Peyer's patch (tissue), 4 donors: Measurements from ENCODE around the gene PIMREG. TPM values are rescaled to one million over a fixed set of nuclear protein-coding genes. Genes with fewer than 3 reads are reported as not detected.

Experiments used
- DNase-seq, 3 donors: peaks; one replicate each; pipeline ENCODE4 v3.0.0-alpha.2; 2017 to 2019
- H3K27ac ChIP-seq, 4 donors: fragments of 200-600 bp; sonication (generic); one replicate each; pipeline ENCODE4 v1.5.1; 2016 to 2019
- H3K27me3 ChIP-seq, 2 donors: fragments of 200-600 bp; sonication (generic); one replicate each; pipeline ENCODE4 v1.5.1; 2019
- H3K36me3 ChIP-seq, 3 donors: fragments of 200-600 bp; sonication (generic); one replicate each; pipeline ENCODE4 v1.5.1; 2016 to 2019
- H3K4me1 ChIP-seq, 4 donors: fragments of 200-600 bp; sonication (generic); one replicate each; pipeline ENCODE4 v1.5.1; 2016 to 2019
- H3K4me3 ChIP-seq, 4 donors: fragments of 200-600 bp; sonication (generic); 1 replicate in 3 of 4; 2 replicates in 1 of 4; pipeline ENCODE4 v1.5.1; 2016 to 2019; ENCODE audit warnings: mild to moderate bottlenecking in 1 of 4
- H3K9me3 ChIP-seq, 4 donors: fragments of 200-600 bp; sonication (generic); one replicate each; pipeline ENCODE4 v1.5.1; 2016 to 2019; ENCODE audit warnings: mild to moderate bottlenecking in 1 of 4
- POLR2A ChIP-seq, 2 donors: fragments of 450-650 bp; IDR thresholded peaks; one replicate each; pipeline ENCODE4 v1.5.1; 2017; ENCODE audit warnings: antibody characterized with exemption in 2 of 2, mild to moderate bottlenecking in 2 of 2, moderate library complexity in 2 of 2
- total RNA-seq, 4 donors: library from RNA; depleted of rRNA; stranded (reverse); fragments of >200 nt; gene quantifications; one replicate each; pipeline ENCODE4 v1.1.0, GENCODE V29; 2016
- TF ChIP-seq, protein P1 (sequence below), 6 experiments: fragments of 450-650 bp in 4 of 6; fragments of 200-600 bp in 2 of 6; sonication (generic) in 1 of 6; IDR thresholded peaks; one replicate each; pipeline ENCODE4 v1.5.1; 2017 to 2019; ENCODE audit warnings: antibody characterized with exemption in 6 of 6, mild to moderate bottlenecking in 3 of 6, moderate library complexity in 1 of 6

PIMREG gene
- total RNA-seq, 4 donors from 2014 or later, result 0.67 to 9.8 (median 7.2) TPM

GRCh38 chr17:6497496-6498221 is 53.4 kb downstream of the PIMREG start:
- no peaks in the 10 kb centered on the region for H3K36me3 ChIP-seq
- no peaks in the 10 kb centered on the region for H3K4me1 ChIP-seq
- no peak overlapping the region for H3K4me3 ChIP-seq
- DNase-seq, result peak in 1 of 3 donors; percentile 25
- TF ChIP-seq POLR2A (IDR thresholded peaks at IDR 0.05), result no peak
- TF ChIP-seq, protein P1, sequence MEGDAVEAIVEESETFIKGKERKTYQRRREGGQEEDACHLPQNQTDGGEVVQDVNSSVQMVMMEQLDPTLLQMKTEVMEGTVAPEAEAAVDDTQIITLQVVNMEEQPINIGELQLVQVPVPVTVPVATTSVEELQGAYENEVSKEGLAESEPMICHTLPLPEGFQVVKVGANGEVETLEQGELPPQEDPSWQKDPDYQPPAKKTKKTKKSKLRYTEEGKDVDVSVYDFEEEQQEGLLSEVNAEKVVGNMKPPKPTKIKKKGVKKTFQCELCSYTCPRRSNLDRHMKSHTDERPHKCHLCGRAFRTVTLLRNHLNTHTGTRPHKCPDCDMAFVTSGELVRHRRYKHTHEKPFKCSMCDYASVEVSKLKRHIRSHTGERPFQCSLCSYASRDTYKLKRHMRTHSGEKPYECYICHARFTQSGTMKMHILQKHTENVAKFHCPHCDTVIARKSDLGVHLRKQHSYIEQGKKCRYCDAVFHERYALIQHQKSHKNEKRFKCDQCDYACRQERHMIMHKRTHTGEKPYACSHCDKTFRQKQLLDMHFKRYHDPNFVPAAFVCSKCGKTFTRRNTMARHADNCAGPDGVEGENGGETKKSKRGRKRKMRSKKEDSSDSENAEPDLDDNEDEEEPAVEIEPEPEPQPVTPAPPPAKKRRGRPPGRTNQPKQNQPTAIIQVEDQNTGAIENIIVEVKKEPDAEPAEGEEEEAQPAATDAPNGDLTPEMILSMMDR (IDR thresholded peaks at IDR 0.05), result no peak
- no peaks in the 10 kb centered on the region for H3K27me3 ChIP-seq
- no peak overlapping the region for H3K27ac ChIP-seq
- no peaks in the 10 kb centered on the region for H3K9me3 ChIP-seq

GRCh38 chr17:6498356-6498755 is 54.1 kb downstream of the PIMREG start:
- Histone ChIP-seq H3K36me3 (no peaks in the 10 kb centered on the region), H3K4me1 (no peaks in the 10 kb centered on the region), H3K4me3 (no peak overlapping the region), H3K27me3 (no peaks in the 10 kb centered on the region), H3K9me3 (no peaks in the 10 kb centered on the region), H3K27ac (no peak overlapping the region)
- TF ChIP-seq, protein P1 (IDR thresholded peaks at IDR 0.05), result no peak
- no peak for TF ChIP-seq POLR2A (IDR thresholded peaks at IDR 0.05)
- DNase-seq, result peak in 1 of 3 donors; percentile 11

- no peaks in the 10 kb centered on the region for H3K9me3 ChIP-seq
- TF ChIP-seq, protein P1 (IDR thresholded peaks at IDR 0.05), result no peak
- TF ChIP-seq POLR2A (IDR thresholded peaks at IDR 0.05), result no peak
- H3K4me3 ChIP-seq, result no peak overlapping the region
- no peaks in the 10 kb centered on the region for H3K4me1 ChIP-seq
- no peak overlapping the region for H3K27ac ChIP-seq
- H3K36me3 ChIP-seq, result no peaks in the 10 kb centered on the region
- no peaks in the 10 kb centered on the region for H3K27me3 ChIP-seq
- peak in 1 of 3 donors; percentile 29 for DNase-seq
These were observed 54.8 kb downstream of the PIMREG start for GRCh38 chr17:6498901-6499540.

Other genes starting within 250 kb of the PIMREG start
- gene AIPL1, start 9.3 kb upstream of the PIMREG start, total RNA-seq, result not detected
- gene PITPNM3, start 112.1 kb downstream of the PIMREG start, total RNA-seq, result 1 to 10 TPM; 2.1 to 5.4 (median 4.0) TPM
- 10 to 100 TPM; 14.7 to 36.3 (median 23.3) TPM for gene KIAA0753, start 196.3 kb downstream of the PIMREG start, total RNA-seq
- 100 to 1,000 TPM in 3 of 4 donors, 10 to 100 TPM in 1; 73.9 to 192 (median 149) TPM for gene TXNDC17, start 196.6 kb downstream of the PIMREG start, total RNA-seq
- gene MED31, start 207.2 kb downstream of the PIMREG start, total RNA-seq, result 1 to 10 TPM; 2.0 to 4.9 (median 3.1) TPM
- 10 to 100 TPM in 1 of 4 donors, 1 to 10 TPM in 3; 2.3 to 16.5 (median 3.1) TPM for gene C17orf100, start 207.3 kb downstream of the PIMREG start, total RNA-seq